NCI-H748 treated with DMSO at 0.1 percent for 48 hours (cell line): ENCODE results near the gene ACOX2.
A peak's percentile ranks its signal among the peaks of the same experiment; 100 is the strongest.

Source experiments
- DNase-seq: peaks from one replicate; lab custom pipeline; 2025; lab: John Stamatoyannopoulos, UW

The ACOX2 gene

GRCh38 chr3:58502872-58503271 lies 34.1 kb downstream of the ACOX2 start:
- DNase-seq, result no peak

- DNase-seq, result no peak
Measured at GRCh38 chr3:58497097-58497496, 39.9 kb downstream of the ACOX2 start.

GRCh38 chr3:58496206-58496857 lies 40.7 kb downstream of the ACOX2 start:
- no peak for DNase-seq

GRCh38 chr3:58495101-58495500 lies 41.9 kb downstream of the ACOX2 start:
- DNase-seq, result no peak

- no peak for DNase-seq
Measured at GRCh38 chr3:58494107-58494506, 42.9 kb downstream of the ACOX2 start.

- no peak for DNase-seq
Measured at GRCh38 chr3:58492494-58492905, 44.5 kb downstream of the ACOX2 start.

- DNase-seq, result peak; percentile 50
Measured at GRCh38 chr3:58491506-58492402, 45.2 kb downstream of the ACOX2 start, which contains the start of gene KCTD6. KCTD6 (plus strand) TSS chr3:58492096; CDS start chr3:58498756, 6,660 bp downstream.

GRCh38 chr3:58490860-58491501 lies 46.0 kb downstream of the ACOX2 start:
- DNase-seq, result no peak

- DNase-seq, result no peak
Measured at GRCh38 chr3:58488967-58489366, 48.0 kb downstream of the ACOX2 start.

- no peak for DNase-seq
Measured at GRCh38 chr3:58487140-58487886, 49.7 kb downstream of the ACOX2 start.

GRCh38 chr3:58485801-58486435 lies 51.1 kb downstream of the ACOX2 start:
- no peak for DNase-seq

GRCh38 chr3:58484722-58485069 lies 52.3 kb downstream of the ACOX2 start:
- no peak for DNase-seq

- no peak for DNase-seq
Measured at GRCh38 chr3:58484045-58484721, 52.8 kb downstream of the ACOX2 start.

GRCh38 chr3:58482917-58483636 lies 53.9 kb downstream of the ACOX2 start:
- no peak for DNase-seq

GRCh38 chr3:58480309-58480708 lies 56.7 kb downstream of the ACOX2 start:
- DNase-seq, result no peak

GRCh38 chr3:58478781-58479180 lies 58.2 kb downstream of the ACOX2 start:
- no peak for DNase-seq

- no peak for DNase-seq
Measured at GRCh38 chr3:58474967-58475578, 61.9 kb downstream of the ACOX2 start.

GRCh38 chr3:58474348-58474911 lies 62.6 kb downstream of the ACOX2 start:
- no peak for DNase-seq

- no peak for DNase-seq
Measured at GRCh38 chr3:58473275-58473674, 63.7 kb downstream of the ACOX2 start.
